Measurements from ENCODE around the gene CHCHD6.
A peak's percentile ranks its signal among the peaks of the same experiment; 100 is the strongest.

CHCHD6 gene

GRCh38 chr3:126703512-126704493 lies at the start of gene CHCHD6:
CHCHD6 (plus strand) TSS chr3:126704240; CDS start chr3:126704313, 73 bp downstream.
- Mint-ChIP-seq H3K4me3 (peak within 1 kb of the TSS; percentile 98 to 100), H3K4me1 (peaks cover 31% of the 10 kb centered on the region), H3K27ac (peak within 1 kb of the TSS; percentile 88 to 97), H3K27me3 (peaks cover 24% of the 10 kb centered on the region), H3K9me3 (no peaks in the 10 kb centered on the region)
- peak; percentile 94 to 96 for DNase-seq
- peak; percentile 98 for ATAC-seq

- Mint-ChIP-seq H3K4me3 (peak within 1 kb of the TSS; percentile 84 to 86), H3K4me1 (peaks cover 23% of the 10 kb centered on the region), H3K27ac (peak within 1 kb of the TSS; percentile 9 to 70), H3K9me3 (no peaks in the 10 kb centered on the region), H3K27me3 (peaks cover under 1% of the 10 kb centered on the region)
- peak; percentile 74 to 77 for DNase-seq
- ATAC-seq, result peak; percentile 92
These were observed 49.3 kb upstream of the CHCHD6 start, which contains the start of gene TXNRD3 for GRCh38 chr3:126654571-126655383. TXNRD3 (minus strand) TSS chr3:126655124.

- H3K27me3 Mint-ChIP-seq, result peaks cover 12% of the 10 kb centered on the region
- no peak overlapping the region for H3K27ac Mint-ChIP-seq
- ATAC-seq, result no peak
- H3K4me1 Mint-ChIP-seq, result peaks cover 23% of the 10 kb centered on the region
- no peaks in the 10 kb centered on the region for H3K9me3 Mint-ChIP-seq
- no peak for DNase-seq
- no peak overlapping the region for H3K4me3 Mint-ChIP-seq
These were observed 48.2 kb upstream of the CHCHD6 start for GRCh38 chr3:126655887-126656286.

GRCh38 chr3:126656371-126657134 lies 47.5 kb upstream of the CHCHD6 start:
- peaks cover 23% of the 10 kb centered on the region for H3K4me1 Mint-ChIP-seq
- DNase-seq (no peak), ATAC-seq (no peak)
- H3K4me3 Mint-ChIP-seq, result no peak overlapping the region
- H3K9me3 Mint-ChIP-seq, result no peaks in the 10 kb centered on the region
- H3K27ac Mint-ChIP-seq, result no peak overlapping the region
- H3K27me3 Mint-ChIP-seq, result peaks cover 17% of the 10 kb centered on the region

GRCh38 chr3:126657901-126658300 lies 46.1 kb upstream of the CHCHD6 start:
- H3K27me3 Mint-ChIP-seq, result peaks cover 17% of the 10 kb centered on the region
- ATAC-seq (no peak), DNase-seq (no peak)
- no peak overlapping the region for H3K4me3 Mint-ChIP-seq
- H3K4me1 Mint-ChIP-seq, result peaks cover 14% of the 10 kb centered on the region
- no peaks in the 10 kb centered on the region for H3K9me3 Mint-ChIP-seq
- no peak overlapping the region for H3K27ac Mint-ChIP-seq

GRCh38 chr3:126658584-126658983 lies 45.5 kb upstream of the CHCHD6 start:
- ATAC-seq (no peak), DNase-seq (no peak)
- peaks cover 8% of the 10 kb centered on the region for H3K4me1 Mint-ChIP-seq
- H3K4me3 Mint-ChIP-seq, result no peak overlapping the region
- H3K9me3 Mint-ChIP-seq, result no peaks in the 10 kb centered on the region
- peaks cover 17% of the 10 kb centered on the region for H3K27me3 Mint-ChIP-seq
- H3K27ac Mint-ChIP-seq, result no peak overlapping the region

- Mint-ChIP-seq H3K4me1 (peaks cover 5% of the 10 kb centered on the region), H3K4me3 (no peak overlapping the region)
- DNase-seq, result no peak
These were observed 43.8 kb upstream of the CHCHD6 start for GRCh38 chr3:126659915-126660886.

GRCh38 chr3:126661532-126662364 lies 42.3 kb upstream of the CHCHD6 start:
- no peaks in the 10 kb centered on the region for H3K4me1 Mint-ChIP-seq
- peaks cover 17% of the 10 kb centered on the region for H3K27me3 Mint-ChIP-seq
- no peak overlapping the region for H3K4me3 Mint-ChIP-seq
- ATAC-seq (peak; percentile 31), DNase-seq (no peak)
- H3K9me3 Mint-ChIP-seq, result no peaks in the 10 kb centered on the region
- no peak overlapping the region for H3K27ac Mint-ChIP-seq

More at GRCh38 chr3:126659915-126660886, 43.8 kb upstream of the CHCHD6 start:
- Mint-ChIP-seq H3K27me3 (peaks cover 17% of the 10 kb centered on the region), H3K9me3 (no peaks in the 10 kb centered on the region), H3K27ac (no peak overlapping the region)
- ATAC-seq, result no peak

GRCh38 chr3:126663257-126663656 lies 40.8 kb upstream of the CHCHD6 start:
- H3K4me3 Mint-ChIP-seq, result no peak overlapping the region
- no peaks in the 10 kb centered on the region for H3K4me1 Mint-ChIP-seq
- H3K9me3 Mint-ChIP-seq, result no peaks in the 10 kb centered on the region
- peaks cover 17% of the 10 kb centered on the region for H3K27me3 Mint-ChIP-seq
- DNase-seq, result no peak
- H3K27ac Mint-ChIP-seq, result no peak overlapping the region
- no peak for ATAC-seq

GRCh38 chr3:126663750-126664149 lies 40.3 kb upstream of the CHCHD6 start:
- Mint-ChIP-seq H3K4me1 (no peaks in the 10 kb centered on the region), H3K4me3 (no peak overlapping the region), H3K27me3 (peaks cover 17% of the 10 kb centered on the region), H3K27ac (no peak overlapping the region), H3K9me3 (no peaks in the 10 kb centered on the region)
- DNase-seq (no peak), ATAC-seq (no peak)

- H3K4me3 Mint-ChIP-seq, result no peak overlapping the region
- ATAC-seq, result no peak
- no peak overlapping the region for H3K27ac Mint-ChIP-seq
- no peaks in the 10 kb centered on the region for H3K4me1 Mint-ChIP-seq
- no peaks in the 10 kb centered on the region for H3K9me3 Mint-ChIP-seq
- DNase-seq, result no peak
- peaks cover 17% of the 10 kb centered on the region for H3K27me3 Mint-ChIP-seq
These were observed 39.3 kb upstream of the CHCHD6 start for GRCh38 chr3:126664591-126665214.

GRCh38 chr3:126665221-126665936 lies 38.7 kb upstream of the CHCHD6 start:
- no peak overlapping the region for H3K27ac Mint-ChIP-seq
- peaks cover 10% of the 10 kb centered on the region for H3K27me3 Mint-ChIP-seq
- H3K4me1 Mint-ChIP-seq, result no peaks in the 10 kb centered on the region
- no peak overlapping the region for H3K4me3 Mint-ChIP-seq
- ATAC-seq, result no peak
- no peaks in the 10 kb centered on the region for H3K9me3 Mint-ChIP-seq
- DNase-seq, result no peak
